Measurements from ENCODE around the gene GLRX.

DNA sequence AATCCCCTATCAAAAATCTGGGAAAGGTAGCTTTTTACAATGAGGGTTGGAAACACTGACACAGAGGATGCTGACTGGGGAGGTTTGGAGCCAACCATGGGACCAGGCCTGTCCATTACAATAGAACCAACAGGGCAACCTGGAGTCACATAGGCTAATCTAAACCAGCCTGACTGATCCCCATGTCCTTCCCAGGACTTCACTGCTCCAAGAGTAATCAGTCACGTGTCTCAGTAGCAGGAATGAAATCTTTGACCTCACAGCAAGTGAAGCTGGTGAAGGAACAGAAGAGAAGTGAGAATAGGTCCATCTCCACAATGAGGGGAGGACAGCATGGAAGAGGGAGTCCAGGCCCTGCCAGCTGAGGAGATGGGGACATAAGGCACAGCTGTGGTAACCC is 16.0 kb upstream of the GLRX start:
- TF ChIP-seq POLR2A (IDR thresholded peaks at IDR 0.05) (no peak), POLR2AphosphoS5 (IDR thresholded peaks at IDR 0.05) (no peak), EP300 (IDR thresholded peaks at IDR 0.05) (no peak)
- TF ChIP-seq, protein P1, sequence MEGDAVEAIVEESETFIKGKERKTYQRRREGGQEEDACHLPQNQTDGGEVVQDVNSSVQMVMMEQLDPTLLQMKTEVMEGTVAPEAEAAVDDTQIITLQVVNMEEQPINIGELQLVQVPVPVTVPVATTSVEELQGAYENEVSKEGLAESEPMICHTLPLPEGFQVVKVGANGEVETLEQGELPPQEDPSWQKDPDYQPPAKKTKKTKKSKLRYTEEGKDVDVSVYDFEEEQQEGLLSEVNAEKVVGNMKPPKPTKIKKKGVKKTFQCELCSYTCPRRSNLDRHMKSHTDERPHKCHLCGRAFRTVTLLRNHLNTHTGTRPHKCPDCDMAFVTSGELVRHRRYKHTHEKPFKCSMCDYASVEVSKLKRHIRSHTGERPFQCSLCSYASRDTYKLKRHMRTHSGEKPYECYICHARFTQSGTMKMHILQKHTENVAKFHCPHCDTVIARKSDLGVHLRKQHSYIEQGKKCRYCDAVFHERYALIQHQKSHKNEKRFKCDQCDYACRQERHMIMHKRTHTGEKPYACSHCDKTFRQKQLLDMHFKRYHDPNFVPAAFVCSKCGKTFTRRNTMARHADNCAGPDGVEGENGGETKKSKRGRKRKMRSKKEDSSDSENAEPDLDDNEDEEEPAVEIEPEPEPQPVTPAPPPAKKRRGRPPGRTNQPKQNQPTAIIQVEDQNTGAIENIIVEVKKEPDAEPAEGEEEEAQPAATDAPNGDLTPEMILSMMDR (IDR thresholded peaks at IDR 0.05) = no peak

Measured in suprapubic skin (tissue), 4 donors.